ENCODE results near the gene GPX6. TPM values are rescaled to one million over a fixed set of nuclear protein-coding genes. Genes with fewer than 3 reads are reported as not detected.
"Not testable (repeated sequence)": the region's sequence is repeated elsewhere in the genome, so short reads cannot be mapped to it uniquely, and the experiment has no call there.

The GPX6 gene
- total RNA-seq, 1 experiment from 2014 or later: not detected

DNA sequence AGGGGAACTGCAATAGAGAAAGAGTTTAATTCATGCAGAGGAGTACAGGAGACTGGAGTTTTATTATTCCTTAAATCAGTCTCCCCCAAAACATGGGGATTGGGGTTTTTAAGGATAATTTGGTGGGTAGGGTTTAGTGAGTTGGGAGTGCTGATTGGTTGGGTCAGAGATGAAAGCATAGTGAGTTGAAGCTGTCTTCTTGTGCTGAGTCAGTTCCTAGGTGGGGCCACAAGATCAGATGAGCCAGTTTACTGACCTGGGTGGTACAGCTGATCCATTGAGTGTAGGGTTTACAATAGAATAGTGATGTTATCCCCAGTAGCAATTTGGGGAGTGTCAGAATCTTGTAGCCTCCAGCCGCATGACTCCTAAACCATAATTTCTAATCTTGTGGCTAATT is 29.1 kb downstream of the GPX6 start:
- DNase-seq (ENCODE audit: low read depth): no peak

GRCh38 chr6:28485482-28485881 is 30.1 kb downstream of the GPX6 start:
- DNase-seq (ENCODE audit: low read depth): no peak

DNA sequence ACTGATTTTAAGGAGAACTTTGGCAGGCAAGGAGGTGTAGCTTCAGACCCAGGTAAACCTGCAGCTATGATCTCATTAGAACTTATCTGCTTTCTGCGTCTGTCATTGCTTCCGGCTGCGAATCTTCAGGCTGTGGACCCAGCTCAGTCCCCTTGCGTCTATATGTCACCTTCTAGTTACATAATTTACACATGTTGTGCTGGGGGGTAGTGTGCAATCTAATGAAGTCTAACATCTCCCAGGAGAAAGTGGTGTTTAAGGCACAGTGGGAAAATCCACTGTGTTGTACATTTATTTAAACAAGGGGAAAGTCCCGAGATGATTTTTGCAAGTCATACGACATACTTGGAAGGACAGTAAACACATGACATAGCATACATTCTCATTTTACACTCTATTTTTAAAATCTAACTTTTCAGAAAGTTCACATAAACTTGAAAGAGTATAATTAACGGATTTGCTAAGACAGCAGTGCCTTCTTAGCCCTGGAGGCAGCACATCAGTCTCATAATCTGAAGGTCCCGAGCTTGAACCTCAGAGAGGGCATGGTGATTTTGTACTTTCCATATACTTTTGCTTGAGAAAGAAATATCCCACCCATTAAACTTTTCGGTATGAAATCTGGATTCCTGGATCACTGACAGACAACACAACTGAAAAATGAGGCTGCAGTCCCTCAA is 35.2 kb downstream of the GPX6 start:
- DNase-seq (ENCODE audit: low read depth): no peak

DNA sequence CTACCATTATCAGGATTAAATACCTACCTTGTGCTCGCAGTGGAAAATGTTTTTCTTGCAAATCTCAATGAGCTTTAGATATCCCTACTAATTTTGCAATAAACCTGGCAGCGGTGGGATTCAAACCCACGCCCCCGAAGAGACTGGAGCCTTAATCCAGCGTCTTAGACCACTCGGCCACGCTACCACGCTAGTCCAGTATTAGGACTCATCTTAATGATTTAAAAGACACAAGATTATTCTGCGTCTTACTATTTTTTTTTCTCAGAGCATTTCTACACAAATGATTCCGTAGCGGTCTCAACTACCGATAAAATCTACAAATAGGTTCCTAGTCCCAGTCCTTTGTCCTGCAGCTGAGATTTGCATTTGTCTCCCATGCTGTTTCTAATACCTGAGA is 37.1 kb downstream of the GPX6 start:
- peak; percentile 34 for DNase-seq (ENCODE audit: low read depth)

- DNase-seq (ENCODE audit: low read depth): peak; percentile 84
These were observed 41.0 kb downstream of the GPX6 start for GRCh38 chr6:28474441-28475219.

- not testable (repeated sequence) for DNase-seq (ENCODE audit: low read depth)
These were observed 46.3 kb downstream of the GPX6 start for GRCh38 chr6:28469153-28469745.

DNA sequence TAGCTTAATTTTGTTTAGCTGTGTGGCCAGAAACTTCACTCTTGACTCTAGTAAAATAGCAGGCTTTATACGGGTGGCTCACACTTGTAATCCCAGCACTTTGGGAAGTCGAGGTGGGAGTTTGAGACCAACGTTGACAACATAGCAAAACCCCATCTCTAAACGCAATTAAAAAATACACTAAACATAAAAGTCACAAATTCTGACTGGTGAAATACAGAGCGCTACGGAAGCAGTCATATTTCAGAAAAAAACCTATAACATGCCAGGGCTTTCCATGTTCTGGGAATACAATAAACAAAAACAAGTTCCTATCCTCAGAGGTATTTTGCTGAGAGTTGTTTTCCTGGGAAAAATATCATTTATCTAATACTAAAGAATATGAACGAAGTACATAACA is 47.5 kb downstream of the GPX6 start:
- no peak for DNase-seq (ENCODE audit: low read depth)

GRCh38 chr6:28462401-28462800 is 53.2 kb downstream of the GPX6 start:
- DNase-seq (ENCODE audit: low read depth): no peak

DNA sequence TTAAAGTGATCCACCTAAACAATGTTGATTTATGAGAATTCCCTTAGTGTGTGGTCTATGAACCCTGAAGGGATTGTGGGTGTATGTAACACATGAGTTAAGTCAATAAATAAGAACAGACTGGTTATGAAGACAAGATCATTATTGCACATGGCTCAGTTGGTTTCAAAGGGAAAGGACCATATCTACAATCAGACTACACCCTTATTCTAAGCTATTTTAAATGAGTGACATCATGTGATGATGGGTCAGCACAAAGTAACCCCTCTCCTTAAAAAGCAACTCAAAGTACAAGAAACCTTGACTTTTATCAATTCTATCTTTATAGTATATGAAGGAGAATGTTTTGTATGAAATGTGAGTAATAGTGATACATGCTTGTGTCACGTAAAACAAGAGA is 57.0 kb downstream of the GPX6 start:
- no peak for DNase-seq (ENCODE audit: low read depth)

Other genes starting within 250 kb of the GPX6 start
- 14.4 and 18.3 TPM in 2 replicates for gene ZSCAN26, start 248.7 kb downstream of the GPX6 start, total RNA-seq (2014; rRNA removed; shearing (Covaris generic))
- gene PGBD1, start 234.2 kb downstream of the GPX6 start, total RNA-seq (2014; rRNA removed; shearing (Covaris generic)): 11.4 and 12.4 TPM in 2 replicates
- gene ZSCAN31, start 179.6 kb downstream of the GPX6 start, total RNA-seq (2014; rRNA removed; shearing (Covaris generic)): 27.6 and 36.1 TPM in 2 replicates
- 2.5 and 5.3 TPM in 2 replicates for gene ZKSCAN3, start 165.8 kb downstream of the GPX6 start, total RNA-seq (2014; rRNA removed; shearing (Covaris generic))
- gene ZSCAN12, start 116.0 kb downstream of the GPX6 start, total RNA-seq (2014; rRNA removed; shearing (Covaris generic)): 8.1 and 8.5 TPM in 2 replicates
- gene ZSCAN23, start 72.3 kb downstream of the GPX6 start, total RNA-seq (2014; rRNA removed; shearing (Covaris generic)): 3.4 and 8.4 TPM in 2 replicates
- gene GPX5, start 10.1 kb upstream of the GPX6 start, total RNA-seq (2014; rRNA removed; shearing (Covaris generic)): not detected in 2 replicates

All from Daoy (cell line).